Superior temporal gyrus (tissue), 1 donor: ENCODE measurements around the gene EHBP1.
A peak's percentile ranks its signal among the peaks of the same experiment; 100 is the strongest.
"Not testable (repeated sequence)": the region's sequence is repeated elsewhere in the genome, so short reads cannot be mapped to it uniquely, and the experiment has no call there.

ENCODE experiments used
- DNase-seq: peaks from one replicate; pipeline ENCODE4 v3.0.0-alpha.2; 2016; ENCODE audit errors: extremely low spot score

The EHBP1 gene

GRCh38 chr2:62705859-62706720, 577 bp downstream of the EHBP1 start:
- DNase-seq, result peak; percentile 62

GRCh38 chr2:62706721-62707521, 1.4 kb downstream of the EHBP1 start:
- DNase-seq, result peak; percentile 41

DNA sequence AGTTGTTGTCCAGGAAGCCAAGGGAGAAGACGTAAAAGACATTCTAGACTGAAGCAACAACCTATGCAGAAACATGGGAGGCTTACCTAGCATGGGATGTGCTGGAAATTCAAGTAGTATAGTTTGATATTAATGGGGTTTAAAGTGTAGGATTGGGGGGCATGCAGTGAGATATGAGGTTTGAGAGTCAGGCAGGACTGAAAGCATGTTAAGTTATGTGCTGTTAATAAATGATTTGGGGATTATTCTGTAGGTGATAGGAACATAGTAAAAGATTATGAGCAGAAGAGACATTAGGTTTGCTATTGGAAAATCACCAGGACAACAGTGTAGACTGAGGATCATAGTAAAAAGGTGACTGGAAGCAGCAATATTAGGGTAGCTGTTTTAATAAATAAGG, 3.2 kb downstream of the EHBP1 start:
- DNase-seq, result no peak

- DNase-seq, result no peak
These were observed 6.5 kb downstream of the EHBP1 start for GRCh38 chr2:62711832-62712494.

GRCh38 chr2:62713196-62713595, 7.7 kb downstream of the EHBP1 start:
- DNase-seq, result not testable (repeated sequence)

DNA sequence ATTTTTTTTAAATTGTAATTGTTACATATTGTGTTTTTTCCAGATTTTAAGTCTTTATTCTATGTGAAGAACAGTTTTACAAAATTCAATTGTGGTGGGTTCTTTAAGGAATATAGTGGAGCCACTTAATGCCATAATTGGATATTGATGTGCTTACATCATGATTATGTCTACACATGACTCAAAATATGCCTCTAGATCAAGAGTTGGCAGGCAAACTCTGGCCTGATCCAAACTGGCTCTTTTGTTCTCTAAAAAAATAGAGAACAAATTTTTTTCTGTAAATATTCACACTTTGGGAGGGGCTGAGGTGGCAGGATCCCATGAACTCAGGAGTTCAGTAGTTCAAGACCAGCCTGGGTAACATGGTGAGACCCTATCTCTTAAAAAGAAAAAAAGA, 8.3 kb downstream of the EHBP1 start:
- DNase-seq, result no peak

DNA sequence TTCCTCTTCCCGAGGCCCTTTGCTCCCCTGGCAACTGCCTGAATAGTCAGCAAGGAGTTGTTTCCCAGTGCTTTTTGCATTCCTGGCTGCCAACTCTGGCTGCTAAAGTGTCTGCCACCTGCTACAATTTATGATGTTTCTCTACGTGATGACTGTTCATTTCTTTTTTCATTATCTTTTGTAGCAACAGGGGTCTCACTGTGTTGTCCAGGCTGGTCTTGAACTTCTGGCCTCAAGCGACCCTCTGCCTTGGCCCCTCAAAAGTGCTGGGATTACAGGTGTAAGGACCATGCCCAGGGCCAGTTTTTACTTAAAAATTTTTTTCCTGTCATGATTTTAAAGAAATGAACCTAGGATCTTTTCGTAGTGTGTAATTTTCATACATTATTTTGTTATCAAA, 11.3 kb downstream of the EHBP1 start:
- no peak for DNase-seq

DNA sequence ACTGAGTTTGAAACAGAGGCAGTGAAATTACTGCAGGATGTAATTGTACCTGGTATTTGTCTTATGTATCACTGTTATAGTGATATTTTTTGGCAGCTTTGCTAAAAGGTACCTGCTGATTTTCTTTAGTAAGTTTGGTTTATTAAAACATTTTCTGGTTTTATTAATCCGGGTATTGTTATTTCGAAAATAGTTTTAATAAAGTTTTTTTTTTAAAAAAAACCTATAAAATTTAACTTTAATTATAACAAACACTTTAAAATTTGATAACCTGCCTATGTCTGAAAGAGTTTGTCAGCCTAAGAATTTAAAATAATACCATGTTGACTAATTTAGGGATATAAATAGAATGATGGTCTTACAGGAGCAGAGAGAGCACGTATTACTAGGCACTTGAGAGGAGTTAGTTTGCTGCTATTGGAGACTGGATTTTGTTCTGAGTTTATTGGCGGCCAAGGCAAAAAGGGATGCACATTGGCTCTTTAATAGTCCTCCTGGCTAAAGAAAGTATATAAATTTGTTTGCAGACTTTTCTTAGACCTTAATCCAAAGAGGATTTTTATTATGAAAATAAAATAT, 12.1 kb downstream of the EHBP1 start:
- DNase-seq, result no peak

DNA sequence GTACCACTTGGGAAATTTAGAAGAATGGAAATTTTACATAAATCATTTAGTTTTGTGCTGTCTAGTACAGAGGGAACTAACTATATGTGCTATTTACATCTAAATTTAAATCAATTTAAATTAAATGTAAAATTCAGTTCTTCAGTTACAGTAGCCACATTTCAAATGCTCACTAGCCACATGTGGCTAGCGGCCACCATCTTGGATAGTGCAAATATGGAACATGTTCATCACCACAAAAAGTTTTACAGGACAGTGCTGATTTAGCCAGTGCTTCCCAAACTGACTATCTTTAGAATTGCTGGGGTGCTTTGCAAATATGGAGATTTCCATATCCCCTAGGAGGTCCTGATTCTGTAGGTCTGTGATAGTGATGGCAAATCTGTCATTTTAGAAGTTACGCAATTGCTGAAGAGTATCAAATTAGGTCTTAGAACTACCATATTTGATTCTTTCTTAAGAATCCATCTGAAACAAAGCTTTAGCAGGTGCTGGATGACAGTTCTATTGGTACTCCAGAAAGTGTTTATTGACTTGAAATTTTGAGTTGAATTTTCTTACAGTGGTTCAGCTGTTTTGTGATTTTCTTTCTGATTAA, 12.8 kb downstream of the EHBP1 start:
- no peak for DNase-seq

- no peak for DNase-seq
These were observed 14.2 kb downstream of the EHBP1 start for GRCh38 chr2:62719757-62720156.

DNA sequence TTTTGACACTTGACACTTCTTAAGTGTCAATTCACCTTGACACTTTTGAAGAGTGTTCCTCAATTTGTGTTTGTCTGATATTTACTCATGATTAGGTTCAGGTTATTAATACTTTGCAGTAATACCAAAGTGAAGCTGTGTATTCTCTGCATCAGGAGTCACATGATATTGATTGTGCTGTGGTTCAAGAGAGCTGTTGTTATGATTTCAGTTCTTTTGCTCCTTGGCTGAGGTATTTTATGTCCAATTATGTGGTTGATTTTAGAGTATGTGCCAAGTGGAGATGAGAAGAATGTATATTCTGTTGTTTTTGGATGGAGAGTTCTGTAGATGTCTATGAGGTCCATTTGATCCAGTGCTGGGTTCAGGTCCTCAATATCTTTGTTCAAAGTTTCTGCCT, 17.2 kb downstream of the EHBP1 start:
- DNase-seq, result no peak

DNA sequence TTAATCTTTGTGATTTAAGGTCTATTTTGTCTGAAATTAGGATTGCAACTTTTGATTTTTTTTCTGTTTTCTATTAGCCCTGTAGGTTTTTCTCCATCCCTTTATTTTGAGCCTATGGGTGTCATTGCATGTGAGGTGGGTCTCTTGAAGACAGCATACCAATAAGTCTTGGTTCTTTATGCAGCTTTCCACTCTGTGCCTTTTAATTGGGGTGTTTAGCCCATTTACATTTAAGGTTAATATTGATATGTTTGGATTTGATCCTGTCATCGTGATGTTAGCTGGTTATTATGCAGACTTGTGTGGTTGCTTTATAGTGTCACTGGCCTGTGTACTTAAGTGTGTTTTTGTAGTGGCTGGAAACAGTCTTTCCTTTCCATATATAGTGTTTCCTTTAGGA, 17.7 kb downstream of the EHBP1 start:
- no peak for DNase-seq

DNA sequence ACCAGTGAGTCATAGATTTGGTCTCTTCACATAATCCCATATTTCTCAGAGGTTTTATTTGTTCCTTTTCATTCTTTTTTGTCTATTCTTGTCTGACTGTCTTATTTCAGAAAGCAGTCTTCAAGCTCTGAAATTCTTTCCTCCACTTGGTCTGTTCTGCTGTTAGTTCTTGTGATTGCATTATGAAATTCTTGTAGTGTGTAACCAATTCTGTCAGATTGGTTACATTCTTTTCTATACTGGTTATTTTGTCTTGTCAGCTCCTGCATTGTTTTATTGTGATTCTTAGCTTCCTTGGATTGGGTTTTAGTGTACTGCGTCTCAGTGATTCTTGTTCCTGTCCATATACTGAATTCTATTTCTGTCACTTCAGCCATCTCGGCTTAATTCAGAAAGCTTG, 18.6 kb downstream of the EHBP1 start:
- DNase-seq, result no peak

GRCh38 chr2:62724886-62725711, 19.6 kb downstream of the EHBP1 start:
- peak; percentile 67 for DNase-seq

DNA sequence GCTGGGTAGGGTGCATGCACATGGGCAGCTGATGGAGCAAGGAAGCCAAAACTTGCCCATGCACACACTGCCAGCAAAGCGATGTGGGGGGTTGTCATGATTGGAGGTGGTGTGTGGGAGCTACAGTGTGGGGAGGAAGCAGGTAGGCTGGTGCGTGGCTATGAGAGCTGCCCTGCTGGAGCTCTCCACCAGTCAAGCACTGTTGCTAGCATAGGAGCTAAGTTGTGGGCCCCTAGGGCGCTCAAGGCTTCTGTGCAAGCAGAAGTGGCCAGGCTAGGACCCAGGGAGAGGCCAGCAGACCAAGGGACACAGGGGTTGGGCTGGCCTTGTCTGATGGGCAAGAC, 20.2 kb downstream of the EHBP1 start:
- DNase-seq, result no peak

- no peak for DNase-seq
These were observed 21.9 kb downstream of the EHBP1 start for GRCh38 chr2:62727259-62727867.

DNA sequence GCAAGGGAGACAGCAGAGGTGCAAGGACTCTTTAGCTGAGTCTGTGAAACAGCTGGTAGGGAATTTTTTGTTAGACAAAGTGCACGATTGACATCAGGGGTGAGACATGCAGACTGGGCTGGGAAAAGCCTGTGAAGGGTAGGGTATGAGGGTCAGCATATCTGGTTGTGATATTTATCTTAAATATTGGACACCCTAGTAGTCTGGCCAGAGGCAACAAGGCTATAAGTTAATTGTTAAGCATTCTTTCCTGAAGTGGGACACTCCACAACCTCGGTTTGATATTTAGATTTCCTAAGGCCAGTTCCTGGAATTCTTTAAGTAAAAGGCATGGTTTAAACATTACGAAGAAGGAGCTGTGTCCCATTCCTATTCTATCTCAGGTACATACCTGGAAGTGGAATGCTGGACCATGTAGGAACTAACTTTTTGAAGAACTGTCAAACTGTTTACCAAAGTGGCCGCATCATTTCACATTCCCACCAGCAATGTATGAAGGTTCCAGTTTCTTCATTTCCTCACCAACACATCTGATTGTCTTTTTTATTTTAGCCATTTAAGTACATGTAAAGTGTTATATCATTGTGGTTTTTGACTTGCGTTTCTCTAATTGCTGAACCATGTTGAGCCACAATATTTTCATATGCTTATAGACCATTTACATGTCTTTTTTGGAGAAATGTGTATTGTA, 22.5 kb downstream of the EHBP1 start:
- DNase-seq, result no peak

DNA sequence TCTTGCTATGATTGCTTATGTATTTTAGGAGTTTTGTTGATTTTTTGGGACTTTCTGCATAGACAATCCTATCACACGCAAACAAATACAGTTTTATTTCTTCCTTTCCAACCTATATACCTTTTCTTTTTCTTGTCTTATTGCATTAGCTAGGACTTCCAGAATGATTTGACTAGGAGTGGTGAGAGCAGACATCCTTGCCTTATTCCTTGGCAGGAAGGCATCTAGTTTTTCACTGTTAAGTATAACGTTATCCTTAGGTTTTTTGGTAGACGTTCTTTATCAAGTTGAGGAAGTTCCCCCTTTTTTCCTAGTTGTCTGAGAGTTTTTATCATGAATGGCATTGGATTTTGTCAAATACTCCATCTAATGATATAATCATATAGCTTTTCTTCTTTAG, 25.8 kb downstream of the EHBP1 start:
- no peak for DNase-seq

DNA sequence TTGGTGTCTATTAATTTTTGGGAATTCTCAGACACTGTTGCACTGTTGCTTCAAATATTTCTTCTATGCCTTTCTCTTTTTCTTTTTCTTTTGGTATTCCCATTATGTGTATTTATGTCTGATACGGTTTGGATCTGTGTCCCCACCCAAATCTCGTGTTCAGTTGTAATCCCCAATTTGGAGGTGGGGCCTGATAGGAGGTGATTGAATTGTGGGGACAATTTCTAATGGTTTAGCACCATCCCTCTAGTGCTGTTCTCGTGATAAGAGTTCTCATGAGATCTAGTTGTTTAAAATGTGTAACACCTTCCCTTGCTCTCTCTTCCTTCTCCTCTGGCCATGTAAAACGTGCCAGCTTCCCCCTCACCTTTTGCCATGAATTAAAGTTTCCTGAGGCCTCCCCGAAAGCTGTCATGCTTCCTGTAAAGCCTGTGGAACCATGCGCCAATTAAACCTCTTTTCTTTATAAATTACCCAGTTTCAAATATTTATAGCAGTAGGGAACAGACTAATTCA, 26.8 kb downstream of the EHBP1 start:
- no peak for DNase-seq

DNA sequence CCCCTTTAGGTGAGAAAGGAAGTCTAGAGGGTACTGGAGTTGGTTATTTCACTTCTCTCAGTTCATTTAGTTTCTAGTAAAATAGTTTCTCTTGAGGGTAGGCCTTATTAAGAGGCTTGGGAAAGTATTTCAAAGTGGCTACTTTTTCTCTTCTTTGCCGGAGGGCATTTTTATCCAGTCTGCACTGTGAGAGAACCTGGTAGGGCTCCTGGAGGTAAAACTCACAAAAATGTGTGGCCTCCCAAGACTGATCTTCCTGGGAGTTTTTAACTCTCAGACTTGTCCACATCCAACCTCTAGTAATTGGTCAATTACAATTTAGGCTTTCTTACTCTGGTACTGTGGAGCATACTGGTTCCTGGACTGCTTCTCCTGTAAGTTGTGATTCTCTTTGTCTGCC, 28.0 kb downstream of the EHBP1 start:
- DNase-seq, result no peak
